ENCODE results near the gene ACAA2.

GRCh38 chr18:49804096-49804495 is 9.2 kb downstream of the ACAA2 start:
- TF ChIP-seq NFIC (IDR thresholded peaks at IDR 0.05; ENCODE audit: borderline replicate concordance), result no peak
- no peak for TF ChIP-seq SIN3A (IDR thresholded peaks at IDR 0.05; ENCODE audit: borderline replicate concordance, low read depth, low read length)
- no peak for TF ChIP-seq POLR2AphosphoS5 (IDR thresholded peaks at IDR 0.05; ENCODE audit: low read depth, low read length)
- TF ChIP-seq CTCF (IDR thresholded peaks at IDR 0.05), result no peak
- no peak for TF ChIP-seq RAD21 (IDR thresholded peaks at IDR 0.05; ENCODE audit: low read length)
- TF ChIP-seq NRF1 (IDR thresholded peaks at IDR 0.05; ENCODE audit: low read depth, low read length), result no peak
- TF ChIP-seq YY1 (IDR thresholded peaks at IDR 0.05; ENCODE audit: low read depth), result no peak
- TF ChIP-seq EZH2phosphoT487 (IDR thresholded peaks at IDR 0.05; ENCODE audit: borderline replicate concordance, low read depth), result no peak
- TF ChIP-seq TCF12 (IDR thresholded peaks at IDR 0.05), result no peak

Measured in SK-N-SH (cell line).